Measurements from ENCODE around the gene SMIM38. TPM values are rescaled to one million over a fixed set of nuclear protein-coding genes. Genes with fewer than 3 reads are reported as not detected.
"Not testable (repeated sequence)": the region's sequence is repeated elsewhere in the genome, so short reads cannot be mapped to it uniquely, and the experiment has no call there.

Gene SMIM38
- total RNA-seq, 1 experiment from 2014 or later: not detected

DNA sequence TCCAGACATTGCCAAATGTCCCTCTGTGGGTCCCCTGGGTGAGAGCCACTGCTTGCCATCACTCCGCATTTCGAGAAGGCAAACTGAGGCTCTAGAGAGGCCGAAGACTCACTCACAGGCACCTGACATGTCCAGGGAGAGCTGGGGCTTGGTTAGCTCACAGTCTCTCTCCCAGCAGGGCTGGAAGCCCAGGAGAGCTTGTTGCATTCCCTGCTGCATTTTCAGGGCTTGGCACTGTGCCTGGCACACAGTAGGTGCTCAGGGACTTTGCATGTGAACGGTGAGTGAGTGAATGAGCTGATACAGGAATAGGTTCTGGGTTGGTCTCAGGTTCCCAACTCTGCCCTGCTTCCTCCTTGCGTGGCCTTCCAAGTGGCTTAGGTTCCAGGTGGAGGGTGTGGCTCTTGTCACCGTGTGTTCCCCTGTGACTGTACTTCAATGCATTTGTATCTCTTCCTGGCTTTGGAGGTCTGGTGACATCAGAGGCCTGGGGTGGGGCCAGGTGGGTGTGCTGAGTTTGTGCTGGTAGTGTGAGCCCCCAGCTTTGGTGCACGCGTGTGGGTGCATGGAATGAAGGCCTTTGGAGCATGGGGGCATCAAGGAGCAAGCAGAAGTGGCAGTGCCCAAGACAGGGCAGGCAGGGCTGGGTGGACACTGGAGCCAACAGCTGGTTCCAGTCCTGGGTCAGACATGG, 18.4 kb upstream of the SMIM38 start:
- DNase-seq (ENCODE audit: low spot score): no peak

DNA sequence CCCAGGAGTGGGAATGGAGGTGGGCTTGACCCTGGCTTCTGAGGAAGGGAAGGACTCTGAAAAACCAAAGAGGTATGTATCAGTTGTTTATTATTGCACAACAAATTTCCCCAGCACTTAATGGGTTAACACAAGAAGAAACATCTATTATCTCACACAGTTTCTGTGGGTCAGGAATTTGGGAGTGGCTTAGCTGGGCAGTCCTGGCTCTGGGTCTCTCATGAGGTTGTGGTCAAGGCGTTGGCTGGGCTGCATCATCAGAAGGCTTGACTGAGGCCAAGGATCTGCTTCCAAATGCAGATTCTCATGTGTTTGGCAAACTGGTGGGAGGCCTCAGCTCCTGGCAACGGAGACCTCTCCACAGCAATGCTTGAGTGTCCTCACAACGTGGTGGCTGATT, 17.5 kb upstream of the SMIM38 start:
- DNase-seq (ENCODE audit: low spot score): peak; percentile 84

DNA sequence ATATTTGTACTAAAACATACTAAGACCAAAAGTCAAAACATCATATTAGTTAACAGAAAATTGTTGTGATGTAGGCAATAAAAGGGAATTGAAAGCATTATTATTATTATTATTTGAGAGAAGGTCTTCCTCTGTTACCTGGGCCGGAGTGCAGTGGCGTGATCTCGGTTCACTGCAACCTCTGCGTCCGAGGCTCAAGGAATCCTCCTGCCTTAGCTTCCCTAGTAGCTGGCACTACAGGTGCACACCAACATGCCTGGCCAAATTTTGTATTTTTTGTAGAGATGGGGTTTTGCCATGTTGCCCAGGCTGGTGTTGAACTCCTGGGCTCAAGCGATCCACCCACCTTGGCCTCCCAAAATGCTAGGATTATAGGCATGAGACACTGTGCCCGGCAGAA, 15.6 kb upstream of the SMIM38 start:
- DNase-seq (ENCODE audit: low spot score): not testable (repeated sequence)

DNA sequence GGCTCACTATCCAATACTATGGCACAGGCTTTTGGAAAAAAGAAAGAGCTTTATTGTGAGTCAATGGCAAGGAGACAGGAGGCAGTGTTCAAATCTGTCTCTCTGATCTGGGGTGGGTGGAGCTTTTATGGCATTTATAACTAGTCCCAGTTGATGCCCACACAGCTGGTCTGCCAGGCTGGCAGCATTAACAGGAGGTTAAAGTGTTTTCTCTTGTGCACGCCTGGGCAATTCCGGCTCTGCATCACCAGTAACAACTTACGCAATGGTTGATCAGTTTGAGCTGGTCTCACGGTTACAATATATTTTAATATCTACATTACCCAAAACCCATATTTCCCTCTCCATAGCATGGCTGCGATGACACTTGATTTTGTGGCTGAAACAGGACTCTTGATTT, 15.1 kb upstream of the SMIM38 start:
- DNase-seq (ENCODE audit: low spot score): peak; percentile 56

DNA sequence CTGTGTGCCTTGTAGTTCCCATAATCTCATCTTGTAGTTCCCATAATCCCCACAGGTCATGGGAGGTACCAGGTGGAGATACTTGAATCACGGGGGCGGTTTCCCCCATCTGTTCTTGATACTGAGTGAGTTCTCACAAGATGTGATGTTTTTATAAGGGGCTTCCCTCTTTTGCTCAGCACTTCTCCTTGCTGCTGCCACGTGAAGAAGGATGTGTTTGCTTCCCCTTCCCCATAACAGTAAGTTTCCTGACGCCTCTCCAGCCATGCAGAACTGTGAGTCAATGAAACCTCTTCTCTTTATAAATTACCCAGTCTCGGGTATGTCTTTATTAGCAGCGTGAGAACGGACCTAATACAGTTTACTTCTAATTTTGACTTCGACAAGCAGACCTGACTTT, 14.0 kb upstream of the SMIM38 start:
- DNase-seq (ENCODE audit: low spot score): no peak

DNA sequence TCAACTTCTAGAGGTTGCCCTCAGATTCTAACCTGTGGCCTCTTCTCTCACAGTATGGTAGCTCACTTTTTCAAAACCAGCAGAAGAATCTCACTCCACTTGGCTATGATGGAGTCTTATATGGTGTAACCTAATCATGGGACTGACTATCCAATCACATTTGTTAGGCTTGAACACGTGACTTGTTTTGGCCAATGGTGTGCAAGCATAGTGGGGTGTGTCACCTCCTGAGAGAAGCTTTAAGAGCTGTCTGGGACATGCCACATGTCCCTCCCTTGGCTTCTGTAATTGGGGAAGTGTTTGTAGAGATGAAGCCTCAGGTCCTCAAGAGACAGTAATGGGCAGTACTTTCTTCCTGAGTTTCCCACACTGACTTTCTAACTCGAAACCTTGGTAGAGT, 12.8 kb upstream of the SMIM38 start:
- DNase-seq (ENCODE audit: low spot score): no peak

DNA sequence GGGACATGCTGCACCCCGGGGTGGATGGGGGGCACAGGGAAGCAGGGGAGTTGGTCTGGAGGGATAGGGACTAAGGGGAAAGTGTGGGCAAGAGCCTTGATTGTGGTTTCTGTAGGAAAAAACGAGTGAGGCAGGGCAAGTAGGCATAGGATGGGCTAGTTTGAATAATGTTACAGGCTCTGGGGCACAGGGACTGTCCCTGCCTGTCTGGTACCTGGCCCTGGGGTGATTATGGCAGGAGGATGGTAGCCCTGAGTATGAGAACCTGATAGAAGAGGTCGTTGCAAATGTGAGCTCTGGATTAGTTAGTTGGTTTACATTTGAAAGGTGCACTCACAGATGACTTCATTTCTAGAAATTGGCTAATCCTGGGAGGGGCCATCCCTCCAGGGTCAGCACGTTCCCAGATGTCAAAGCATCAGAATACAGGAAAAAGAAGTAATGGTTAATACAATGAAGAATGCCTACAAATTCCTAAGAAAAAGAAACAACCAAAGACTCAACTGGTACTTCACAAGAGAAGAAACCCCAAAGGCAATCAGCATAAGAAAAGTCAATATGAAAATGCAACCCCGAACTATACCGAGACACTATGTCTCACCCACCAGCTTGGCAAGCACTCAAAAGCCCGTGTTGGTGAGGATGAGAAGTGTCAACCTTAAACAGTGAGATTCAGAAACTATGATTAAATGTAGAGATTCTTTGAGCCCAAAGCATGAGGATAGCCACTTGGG, 11.3 kb upstream of the SMIM38 start:
- DNase-seq (ENCODE audit: low spot score): no peak

DNA sequence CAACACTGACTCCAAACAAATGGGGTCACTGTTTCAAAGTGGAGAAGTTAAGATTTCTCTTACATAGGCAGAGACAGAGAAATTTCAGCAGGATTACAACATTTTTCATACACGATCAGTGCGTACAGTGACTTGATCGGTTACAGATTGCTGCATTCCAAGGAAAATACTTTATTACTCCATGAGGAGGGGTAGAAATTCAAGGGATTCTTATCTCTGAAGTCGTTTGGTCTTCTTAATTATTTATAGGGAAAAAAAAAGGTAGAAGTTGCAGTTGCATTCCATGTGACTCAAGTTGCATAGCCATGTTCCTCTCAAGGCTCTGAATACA, 10.7 kb upstream of the SMIM38 start:
- DNase-seq (ENCODE audit: low spot score): no peak

DNA sequence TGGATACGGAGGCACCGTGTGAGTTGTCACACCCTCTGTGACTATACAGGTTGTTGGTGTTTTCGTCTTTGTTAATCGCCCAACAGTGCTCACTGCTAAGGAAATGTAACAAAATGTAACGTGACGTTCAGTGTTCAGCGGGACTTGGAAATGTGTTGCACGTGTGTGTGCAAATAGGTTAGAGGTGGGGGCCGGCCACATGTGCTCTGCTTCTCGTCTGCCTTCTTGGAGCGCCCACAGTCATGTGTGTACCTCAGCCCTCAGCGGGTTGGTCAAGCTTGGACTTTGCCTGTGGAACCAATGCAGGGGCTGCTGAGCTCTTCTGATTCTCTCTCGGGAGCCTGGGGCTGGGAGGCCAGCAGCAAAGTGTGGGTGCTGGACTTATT, 7.4 kb upstream of the SMIM38 start:
- DNase-seq (ENCODE audit: low spot score): no peak

DNA sequence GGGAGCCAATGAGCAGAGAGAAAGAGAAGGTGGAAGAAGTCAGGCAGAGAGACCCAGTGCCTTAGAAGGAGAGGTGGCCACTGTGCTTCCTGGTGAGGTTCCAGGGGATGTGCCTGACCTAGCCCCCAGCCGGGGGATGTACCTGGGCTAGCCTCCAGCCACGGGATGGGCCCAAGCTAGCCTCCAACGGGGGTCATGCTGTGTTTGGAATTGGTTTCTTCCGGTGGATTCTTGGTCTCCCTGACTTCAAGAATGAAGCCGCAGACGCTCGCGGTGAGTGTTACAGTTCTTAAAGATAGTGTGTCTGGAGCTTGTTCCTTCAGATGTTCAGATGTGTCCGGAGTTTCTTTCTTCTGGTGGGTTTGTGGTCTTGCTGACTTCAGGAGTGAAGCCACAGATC, 6.9 kb upstream of the SMIM38 start:
- DNase-seq (ENCODE audit: low spot score): no peak

DNA sequence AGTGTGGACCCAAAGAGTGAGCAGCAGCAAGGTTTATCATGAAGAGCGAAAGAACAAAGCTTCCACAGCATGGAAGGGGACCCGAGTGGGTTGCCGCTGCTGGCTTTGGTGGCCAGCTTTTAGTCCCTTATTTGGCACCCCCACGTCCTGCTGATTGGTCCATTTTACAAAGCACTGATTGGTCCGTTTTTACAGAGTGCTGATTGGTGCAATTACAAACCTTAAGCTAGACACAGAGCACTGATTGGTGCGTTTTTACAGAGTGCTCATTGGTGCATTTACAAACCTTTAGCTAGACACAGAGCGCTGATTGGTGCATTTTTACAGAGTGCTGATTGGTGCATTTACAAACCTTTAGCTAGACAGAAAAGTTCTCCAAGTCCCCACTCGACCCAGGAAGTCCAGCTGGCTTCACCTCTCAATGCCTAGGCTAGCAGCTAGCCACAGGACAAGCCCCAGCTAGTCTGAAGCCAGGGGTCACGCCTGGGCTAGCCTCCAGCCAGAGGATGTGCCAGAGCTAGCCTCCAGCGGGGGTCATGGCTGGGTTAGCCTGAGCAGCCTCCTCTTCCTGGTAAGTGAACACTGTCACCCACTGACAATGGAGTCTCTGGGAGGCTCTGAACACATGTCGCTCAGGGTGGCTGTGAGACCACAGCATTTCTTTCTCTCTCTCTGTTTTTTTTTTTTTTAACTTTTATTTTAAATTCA, 6.2 kb upstream of the SMIM38 start:
- DNase-seq (ENCODE audit: low spot score): not testable (repeated sequence)

DNA sequence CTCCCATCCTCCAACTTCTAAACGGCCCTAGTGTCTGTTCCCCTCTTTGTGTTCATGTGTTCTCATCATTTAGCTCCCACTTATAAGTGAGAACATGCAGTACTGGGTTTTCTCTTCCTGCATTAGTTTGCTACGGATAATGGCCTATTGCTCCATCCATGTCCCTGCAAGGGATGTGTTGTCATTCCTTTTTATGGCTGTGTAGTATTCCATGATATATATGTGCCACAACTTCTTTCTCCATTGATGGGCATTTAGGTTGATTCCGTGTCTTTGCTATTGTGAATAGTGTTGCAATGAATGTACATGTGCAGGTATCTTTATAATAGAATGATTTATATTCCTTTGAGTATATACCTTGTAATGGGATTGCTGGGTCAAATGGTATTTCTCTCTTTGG, 5.6 kb upstream of the SMIM38 start:
- DNase-seq (ENCODE audit: low spot score): no peak

DNA sequence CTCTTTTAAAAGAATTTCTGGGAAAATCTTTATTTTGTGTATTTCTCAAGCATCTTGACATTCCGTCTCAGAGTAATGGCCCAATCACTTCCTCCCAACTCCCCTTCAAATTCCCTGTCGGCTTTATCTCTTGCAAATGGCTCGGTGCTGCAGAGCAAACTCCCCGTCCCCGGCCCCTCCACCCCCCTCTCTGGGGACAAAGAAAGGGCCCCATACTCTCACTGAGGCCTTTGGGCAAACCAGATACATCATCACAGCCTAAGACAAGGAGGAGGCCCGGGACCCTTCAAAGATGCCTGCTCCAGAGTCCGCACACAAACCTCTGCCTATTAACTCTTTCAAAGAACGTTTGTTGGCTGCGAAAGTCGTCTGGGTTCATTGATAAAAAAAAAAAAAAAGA, 3.9 kb upstream of the SMIM38 start:
- no peak for DNase-seq (ENCODE audit: low spot score)

DNA sequence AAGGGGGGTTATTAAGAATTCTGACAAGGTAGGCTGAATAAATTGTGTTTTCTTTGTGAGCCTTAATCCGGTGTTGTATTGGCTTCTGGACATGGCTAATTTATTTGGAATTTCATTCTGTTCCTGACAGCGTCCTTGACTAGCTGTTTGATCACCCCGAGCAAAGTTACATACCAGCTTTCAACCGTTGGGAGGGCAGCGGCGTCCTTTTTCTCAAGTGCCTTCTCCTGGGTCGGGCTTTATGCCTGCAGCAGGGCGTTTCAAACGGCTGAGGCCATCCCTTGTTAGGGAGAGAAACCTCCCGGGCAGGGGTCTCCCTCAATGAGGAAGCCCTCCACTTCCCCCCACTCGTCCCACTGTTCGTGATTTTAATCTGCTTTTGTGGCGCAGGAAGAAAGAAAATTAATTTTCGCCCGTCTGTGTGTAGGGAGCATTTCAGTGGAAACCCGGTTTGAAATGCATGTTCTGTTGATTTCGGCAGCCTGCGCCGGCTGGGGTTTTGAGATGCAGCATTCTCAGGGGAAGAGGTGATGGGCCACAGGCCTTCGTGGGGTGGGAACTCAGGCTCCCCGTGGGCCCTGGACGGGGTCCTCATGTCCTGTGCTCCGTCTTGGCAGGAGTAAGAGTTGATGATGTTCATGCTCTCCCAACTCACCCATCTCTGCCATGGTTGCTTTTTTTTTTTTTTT, 2.9 kb upstream of the SMIM38 start:
- DNase-seq (ENCODE audit: low spot score): no peak

DNA sequence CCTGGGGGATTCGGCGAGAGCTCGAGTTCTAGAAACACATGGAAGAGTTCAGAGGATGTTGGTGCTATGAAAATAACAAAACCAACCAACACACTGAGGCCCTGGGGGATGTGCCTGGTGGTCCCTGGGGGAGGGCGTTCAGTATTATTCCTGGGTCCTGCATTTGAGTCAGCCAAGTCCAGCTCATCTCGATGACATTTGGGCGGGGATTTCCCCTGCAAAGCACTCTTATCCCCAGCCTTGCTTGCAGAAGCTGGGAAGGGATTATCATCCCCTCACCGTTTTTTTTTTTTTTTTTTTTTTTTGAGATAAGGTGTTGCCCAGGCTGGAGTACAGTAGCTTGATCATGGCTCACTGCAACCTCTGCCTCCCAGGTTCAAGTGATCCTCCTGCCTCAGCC, 2.1 kb upstream of the SMIM38 start:
- no peak for DNase-seq (ENCODE audit: low spot score)

DNA sequence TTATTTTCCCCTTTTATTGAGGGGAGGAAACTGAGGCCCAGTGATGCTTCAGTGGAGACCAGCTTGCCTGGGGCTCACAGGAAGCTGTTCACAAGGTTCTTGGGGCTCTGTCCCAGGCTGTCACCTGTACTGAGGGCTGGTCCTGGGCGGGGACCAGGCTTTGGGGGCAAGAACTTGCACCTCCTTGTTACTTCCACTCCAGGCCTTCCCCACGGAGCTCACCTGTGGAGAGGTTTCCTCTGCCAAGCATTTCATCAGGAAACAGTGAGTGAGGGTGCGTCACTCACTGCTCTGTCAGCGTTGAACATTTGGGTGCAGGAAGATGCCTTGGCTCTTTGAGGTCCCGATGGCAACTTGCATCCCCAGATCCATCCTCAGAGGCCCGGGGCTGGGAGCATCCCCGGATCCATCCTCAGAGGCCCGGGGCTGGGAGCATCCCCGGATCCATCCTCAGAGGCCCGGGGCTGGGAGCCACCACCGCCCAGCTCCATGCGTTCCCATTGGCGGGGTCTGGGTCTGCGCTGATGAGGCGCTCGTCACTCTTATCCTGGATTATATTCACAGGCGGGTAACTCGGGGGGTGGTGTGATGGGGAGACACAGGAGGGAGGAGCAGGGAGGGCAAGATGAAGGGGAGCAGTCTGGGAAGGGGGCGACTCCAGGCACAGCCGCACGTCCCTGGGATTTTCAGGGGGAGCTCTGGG, 1.4 kb upstream of the SMIM38 start:
- DNase-seq (ENCODE audit: low spot score): no peak

DNA sequence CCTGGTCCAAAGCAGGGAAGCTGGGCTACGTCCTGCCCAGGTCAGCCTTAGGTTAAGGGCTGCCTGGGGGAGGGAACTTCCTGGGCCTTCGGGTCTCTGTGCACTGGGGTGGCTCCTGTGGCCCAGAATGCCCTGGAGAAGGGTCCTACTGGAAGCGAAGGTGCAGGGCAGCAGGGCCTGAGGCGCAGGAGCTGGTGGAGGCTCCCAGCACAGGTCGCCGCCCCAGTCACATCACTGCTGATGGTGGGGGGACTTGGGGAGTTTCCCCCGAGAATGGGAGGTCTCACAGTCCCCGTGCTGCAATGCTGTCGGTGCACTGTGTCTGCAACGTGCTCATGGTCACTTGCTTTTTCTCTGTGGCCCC, 815 bp upstream of the SMIM38 start:
- no peak for DNase-seq (ENCODE audit: low spot score)

DNA sequence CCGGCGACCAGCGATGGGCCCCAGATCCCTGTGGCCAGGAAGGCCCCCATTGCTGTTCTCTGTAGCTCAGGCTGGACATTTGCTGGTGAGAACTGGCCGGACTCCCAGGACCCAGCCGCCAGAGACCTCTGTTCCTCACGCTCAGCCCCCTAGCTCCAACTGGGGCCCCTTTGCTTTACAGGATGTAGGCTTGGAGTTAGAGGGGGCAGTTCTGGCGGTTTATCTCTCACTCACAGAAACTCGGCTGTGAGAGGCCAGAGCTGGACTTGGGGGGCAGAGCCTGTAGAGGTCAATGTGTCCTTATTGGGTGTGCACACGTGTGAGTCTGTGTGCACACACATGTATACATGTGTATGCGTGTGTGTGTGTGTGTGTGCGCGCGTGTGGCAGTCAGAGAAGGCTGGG, 502 bp downstream of the SMIM38 start:
- no peak for DNase-seq (ENCODE audit: low spot score)

DNA sequence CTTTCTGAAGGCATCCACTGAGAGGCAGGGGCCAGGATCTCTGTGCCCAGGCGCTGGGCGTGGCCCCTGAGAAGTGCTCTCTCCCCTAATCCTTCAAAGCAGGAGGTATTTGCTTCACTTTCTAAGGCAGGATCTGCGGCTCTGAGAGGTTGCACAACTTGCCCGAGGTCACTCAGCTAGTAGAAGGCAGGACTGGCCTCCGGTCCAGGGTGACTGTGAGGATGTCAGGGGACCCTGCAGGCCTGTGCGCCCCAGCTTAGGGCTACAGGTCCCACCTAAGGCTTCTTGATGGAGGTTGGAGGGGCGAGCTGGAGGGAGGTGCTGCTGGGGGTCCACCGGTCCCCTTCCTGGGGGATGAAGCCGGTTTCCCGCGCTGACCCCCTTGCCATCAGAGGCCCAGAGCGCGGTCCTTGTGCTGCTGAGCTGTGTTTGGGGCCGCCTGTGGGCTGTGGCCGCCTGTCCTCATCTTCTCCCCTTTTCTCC, 979 bp downstream of the SMIM38 start:
- no peak for DNase-seq (ENCODE audit: low spot score)

DNA sequence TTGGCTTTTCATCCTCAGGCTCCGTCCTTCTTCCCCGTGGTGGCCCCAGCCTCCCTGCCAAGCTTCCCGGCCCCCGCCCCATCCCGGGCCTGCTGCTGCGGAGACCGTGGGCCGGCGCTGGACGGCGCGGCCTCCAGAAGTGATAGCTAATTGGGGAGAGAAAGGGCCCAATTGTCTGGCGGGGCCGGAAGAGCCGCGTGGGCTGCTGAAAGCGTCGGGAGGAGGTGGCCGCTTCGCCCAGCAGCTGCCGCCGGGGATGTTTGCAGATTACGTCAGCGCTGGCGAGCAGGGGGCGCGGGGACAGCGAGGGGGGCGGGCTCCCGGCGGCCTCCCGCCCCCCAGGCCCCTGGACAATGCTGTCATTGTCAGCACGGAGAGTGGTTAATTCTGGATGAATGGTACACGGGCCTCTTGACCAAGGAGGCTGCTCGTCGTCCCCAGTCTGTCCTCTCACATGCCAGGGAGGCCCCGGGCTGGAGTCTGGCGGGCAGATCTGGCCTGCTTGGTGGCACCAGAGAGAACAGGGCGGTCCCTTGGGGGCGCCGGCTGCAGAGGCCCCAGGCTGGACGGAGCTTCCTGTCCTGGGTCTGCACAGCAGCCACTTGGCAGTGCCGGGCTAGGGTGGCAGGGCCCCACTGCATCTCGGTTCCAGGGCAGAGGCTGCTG, 1.6 kb downstream of the SMIM38 start:
- no peak for DNase-seq (ENCODE audit: low spot score)

DNA sequence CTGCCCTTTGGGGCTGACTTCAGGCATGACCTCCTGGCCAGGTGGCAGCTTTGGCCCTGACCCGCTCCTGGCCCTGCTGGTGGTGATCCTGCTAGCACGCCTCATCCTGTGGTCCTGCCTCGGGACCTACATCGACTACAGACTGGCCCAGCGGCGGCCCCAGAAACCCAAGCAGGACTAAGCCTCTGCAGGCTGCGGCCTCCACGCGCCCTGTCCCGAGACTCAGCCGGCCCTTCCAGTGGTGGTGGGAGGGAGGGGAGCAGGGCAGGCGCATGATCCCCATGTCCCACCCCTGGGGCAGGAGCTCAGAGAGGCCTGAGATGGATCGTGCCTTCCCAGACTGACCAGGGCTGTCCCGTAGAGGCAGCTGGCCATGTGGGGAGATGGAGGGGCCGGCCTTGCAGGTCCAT, 2.1 kb downstream of the SMIM38 start:
- DNase-seq (ENCODE audit: low spot score): no peak
